SU-DHL-6 (cell line): Measurements from ENCODE around the gene EEF2K.

Source experiments
- EZH2phosphoT487 ChIP-seq: fragments of 200-600 bp; sonication (generic), shearing (Covaris generic); conservative IDR thresholded peaks from 2 replicates; pipeline ENCODE4 v1.6.1; 2018; ENCODE audit warnings: mild to moderate bottlenecking, antibody characterized with exemption, low read length, moderate library complexity, mixed read lengths
- TF ChIP-seq, protein P1 (sequence below): fragments of 200-600 bp; sonication (generic); IDR thresholded peaks from one replicate; pipeline ENCODE4 v1.5.1; 2017; ENCODE audit warnings: antibody characterized with exemption, mild to moderate bottlenecking, low read length, moderate library complexity; ENCODE audit not compliant: insufficient read depth, poor library complexity, severe bottlenecking

DNA sequence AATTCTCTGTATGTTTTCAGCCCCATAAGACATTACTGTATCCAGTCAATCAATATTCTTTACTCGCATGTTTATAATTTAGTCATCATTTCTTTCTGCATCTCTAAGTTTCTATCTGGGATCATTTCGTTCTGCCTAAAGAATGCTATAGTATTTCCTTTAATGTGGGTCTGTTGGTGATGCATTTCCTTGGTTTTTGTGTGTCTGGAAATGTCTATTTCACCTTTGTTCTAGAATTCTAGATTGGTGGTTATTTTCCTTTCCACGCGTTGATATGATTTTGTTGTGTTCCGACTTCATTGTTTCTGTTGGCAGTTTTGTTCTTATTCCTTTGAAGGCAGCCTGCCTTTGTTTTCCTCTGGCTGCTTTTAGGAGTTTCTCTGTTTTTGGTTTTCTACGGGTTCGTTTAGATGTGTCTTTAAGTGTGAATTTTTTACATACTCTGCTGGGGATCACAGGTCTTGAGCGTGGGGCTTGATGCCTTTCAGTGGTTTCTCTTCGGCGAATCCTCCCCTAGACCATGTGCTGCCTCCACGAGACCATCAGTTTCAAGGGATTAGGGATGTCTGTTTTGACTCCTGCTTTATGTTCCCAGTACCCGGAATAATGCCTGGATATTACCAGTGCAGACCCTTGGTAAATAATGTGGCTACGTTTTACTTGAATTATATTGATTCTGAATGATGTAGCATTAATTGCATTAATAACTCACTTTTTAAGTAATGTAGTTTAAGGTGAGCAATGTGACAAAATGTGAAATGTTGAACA lies 114.7 kb downstream of the EEF2K start:
- TF ChIP-seq, protein P1, sequence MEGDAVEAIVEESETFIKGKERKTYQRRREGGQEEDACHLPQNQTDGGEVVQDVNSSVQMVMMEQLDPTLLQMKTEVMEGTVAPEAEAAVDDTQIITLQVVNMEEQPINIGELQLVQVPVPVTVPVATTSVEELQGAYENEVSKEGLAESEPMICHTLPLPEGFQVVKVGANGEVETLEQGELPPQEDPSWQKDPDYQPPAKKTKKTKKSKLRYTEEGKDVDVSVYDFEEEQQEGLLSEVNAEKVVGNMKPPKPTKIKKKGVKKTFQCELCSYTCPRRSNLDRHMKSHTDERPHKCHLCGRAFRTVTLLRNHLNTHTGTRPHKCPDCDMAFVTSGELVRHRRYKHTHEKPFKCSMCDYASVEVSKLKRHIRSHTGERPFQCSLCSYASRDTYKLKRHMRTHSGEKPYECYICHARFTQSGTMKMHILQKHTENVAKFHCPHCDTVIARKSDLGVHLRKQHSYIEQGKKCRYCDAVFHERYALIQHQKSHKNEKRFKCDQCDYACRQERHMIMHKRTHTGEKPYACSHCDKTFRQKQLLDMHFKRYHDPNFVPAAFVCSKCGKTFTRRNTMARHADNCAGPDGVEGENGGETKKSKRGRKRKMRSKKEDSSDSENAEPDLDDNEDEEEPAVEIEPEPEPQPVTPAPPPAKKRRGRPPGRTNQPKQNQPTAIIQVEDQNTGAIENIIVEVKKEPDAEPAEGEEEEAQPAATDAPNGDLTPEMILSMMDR, result no peak
- no peak for TF ChIP-seq EZH2phosphoT487
